ENCODE data around the gene PSMD10.

The PSMD10 gene

DNA sequence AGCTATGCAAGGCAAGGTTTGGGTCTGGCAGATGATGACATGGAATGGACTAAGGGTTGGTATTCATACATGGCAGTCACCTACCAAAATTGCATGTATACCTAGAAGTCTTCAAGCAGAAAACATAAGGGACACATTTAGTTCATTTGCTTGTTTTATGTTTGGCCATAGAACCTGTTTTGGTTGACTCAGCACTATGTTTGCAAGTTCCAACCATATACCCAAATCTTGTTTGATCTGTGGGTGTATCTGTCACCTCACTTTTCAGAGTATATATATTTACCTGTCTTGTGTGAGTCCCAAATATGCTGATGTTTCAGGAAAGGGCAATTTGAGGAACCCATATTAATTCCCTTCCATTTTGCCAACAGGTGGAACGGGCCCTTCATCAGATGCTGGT is 39.5 kb upstream of the PSMD10 start:
- no peak for DNase-seq (ENCODE audit: low read depth)
- H3K4me3 ChIP-seq (ENCODE audit: low read depth, low read length), result no peak overlapping the region
- TF ChIP-seq CTCF (IDR thresholded peaks at IDR 0.05; ENCODE audit: control insufficient read depth, extremely low read depth, insufficient read depth), result no peak

GRCh38 chrX:108127152-108127551 is 35.8 kb upstream of the PSMD10 start:
- no peak for TF ChIP-seq CTCF (IDR thresholded peaks at IDR 0.05; ENCODE audit: control insufficient read depth, extremely low read depth, insufficient read depth)
- no peak for DNase-seq (ENCODE audit: low read depth)
- no peak overlapping the region for H3K4me3 ChIP-seq (ENCODE audit: low read depth, low read length)

DNA sequence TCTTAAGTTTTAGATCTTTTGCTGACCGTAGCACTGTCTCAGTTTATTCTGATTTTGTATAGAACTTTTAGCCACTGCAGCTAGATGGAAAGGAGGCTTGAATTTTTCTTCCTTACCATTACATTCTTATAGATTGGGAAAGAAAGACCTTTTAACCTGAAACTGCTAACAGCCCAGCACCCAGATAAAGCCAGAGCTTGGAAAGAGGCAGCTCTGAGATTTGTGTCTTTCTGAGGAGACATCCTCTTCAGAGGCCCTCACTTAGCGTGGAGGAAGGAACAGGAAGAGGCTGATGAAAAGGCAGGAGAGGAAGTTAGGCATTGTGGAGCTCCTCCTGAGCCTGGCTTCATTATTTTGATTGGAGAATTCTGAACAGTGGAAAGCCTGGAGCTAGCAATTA is 35.3 kb upstream of the PSMD10 start:
- TF ChIP-seq CTCF (IDR thresholded peaks at IDR 0.05; ENCODE audit: control insufficient read depth, extremely low read depth, insufficient read depth), result no peak
- H3K4me3 ChIP-seq (ENCODE audit: low read depth, low read length), result no peak overlapping the region

GRCh38 chrX:108123591-108124366 is 32.4 kb upstream of the PSMD10 start:
- DNase-seq (ENCODE audit: low read depth), result no peak
- no peak overlapping the region for H3K4me3 ChIP-seq (ENCODE audit: low read depth, low read length)
- TF ChIP-seq CTCF (IDR thresholded peaks at IDR 0.05; ENCODE audit: control insufficient read depth, extremely low read depth, insufficient read depth), result no peak

More for the DNA sequence above, 35.3 kb upstream of the PSMD10 start:
- no peak for DNase-seq (ENCODE audit: low read depth)

- TF ChIP-seq CTCF (IDR thresholded peaks at IDR 0.05; ENCODE audit: control insufficient read depth, extremely low read depth, insufficient read depth), result no peak
- no peak for DNase-seq (ENCODE audit: low read depth)
- no peak overlapping the region for H3K4me3 ChIP-seq (ENCODE audit: low read depth, low read length)
Measured at GRCh38 chrX:108122748-108123147, 31.4 kb upstream of the PSMD10 start.

- TF ChIP-seq CTCF (IDR thresholded peaks at IDR 0.05; ENCODE audit: control insufficient read depth, extremely low read depth, insufficient read depth), result no peak
- no peak for DNase-seq (ENCODE audit: low read depth)
Measured at GRCh38 chrX:108121291-108121690, 29.9 kb upstream of the PSMD10 start.

DNA sequence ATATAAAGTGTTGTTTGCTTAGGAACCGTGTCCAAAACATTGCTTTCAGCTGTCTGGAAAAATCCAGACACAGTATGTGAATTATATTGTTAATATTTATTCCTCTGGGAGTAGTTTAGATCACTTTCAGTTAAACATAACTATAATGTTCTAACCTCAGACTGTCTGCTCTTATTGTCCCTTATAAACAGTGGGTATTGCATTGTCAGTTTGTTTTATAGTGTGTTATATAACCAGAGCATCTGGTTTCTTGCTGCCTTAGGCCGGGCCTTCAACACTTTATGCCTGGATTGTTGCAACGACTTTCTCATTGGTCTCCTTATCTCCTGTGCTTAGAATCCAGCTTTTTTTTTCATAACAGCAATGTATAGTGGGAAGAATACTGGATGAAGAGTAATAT is 26.6 kb upstream of the PSMD10 start:
- DNase-seq (ENCODE audit: low read depth), result no peak
- no peak for TF ChIP-seq CTCF (IDR thresholded peaks at IDR 0.05; ENCODE audit: control insufficient read depth, extremely low read depth, insufficient read depth)
- H3K4me3 ChIP-seq (ENCODE audit: low read depth, low read length), result no peak overlapping the region

More at GRCh38 chrX:108121291-108121690, 29.9 kb upstream of the PSMD10 start:
- no peak overlapping the region for H3K4me3 ChIP-seq (ENCODE audit: low read depth, low read length)
